Occipital lobe (tissue), 3 donors: Measurements from ENCODE around the gene ERFL. TPM values are rescaled to one million over a fixed set of nuclear protein-coding genes. Genes with fewer than 3 reads are reported as not detected.

ENCODE experiments used
- DNase-seq: peaks from one replicate; lab custom pipeline; 2025; lab: John Stamatoyannopoulos, UW
- small RNA-seq: library from RNA; depleted of rRNA; stranded (forward); fragments of <200 nt; gene quantifications from one replicate; pipeline ENCODE3, GENCODE V24; 2014
- total RNA-seq: library from RNA; depleted of rRNA; stranded (reverse); fragments of >200 nt; gene quantifications from one replicate; pipeline ENCODE4 v1.2.3, GENCODE V29; 2014

Gene ERFL
- total RNA-seq, 1 donor from 2014 or later = not detected

DNA sequence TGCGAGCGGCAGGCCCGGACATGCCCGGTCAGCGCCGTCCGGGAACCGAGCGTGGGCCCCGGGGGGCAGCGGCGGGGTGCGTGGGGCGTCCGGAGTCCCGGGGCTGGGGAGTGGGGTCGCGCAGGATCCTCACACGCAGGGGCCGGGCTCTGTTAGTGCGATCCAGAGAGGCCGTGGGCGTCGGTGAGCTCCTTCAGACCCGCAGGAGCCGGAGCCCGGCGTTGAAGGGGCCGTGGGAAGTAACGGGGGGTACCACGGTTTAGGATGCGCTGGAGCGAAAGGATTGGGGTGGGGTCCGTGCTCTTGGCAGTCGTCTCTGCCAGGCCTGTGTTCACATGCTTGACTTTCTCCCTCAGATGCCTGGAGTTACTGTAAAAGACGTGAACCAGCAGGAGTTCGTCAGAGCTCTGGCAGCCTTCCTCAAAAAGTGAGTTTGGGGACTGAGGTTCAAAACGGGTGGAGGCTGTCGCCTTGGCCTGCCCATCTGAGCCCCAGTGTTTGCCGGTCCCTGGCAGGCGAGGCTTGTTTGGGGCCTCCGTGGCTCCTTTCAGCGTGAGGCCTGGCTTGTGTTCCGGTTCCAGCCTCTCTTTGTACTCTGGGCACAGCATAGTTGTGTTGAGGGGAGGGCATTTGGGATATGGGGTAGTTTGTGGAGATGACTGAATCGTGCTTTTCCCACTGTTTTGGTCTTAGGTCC, 67.7 kb downstream of the ERFL start:
- DNase-seq = no peak

DNA sequence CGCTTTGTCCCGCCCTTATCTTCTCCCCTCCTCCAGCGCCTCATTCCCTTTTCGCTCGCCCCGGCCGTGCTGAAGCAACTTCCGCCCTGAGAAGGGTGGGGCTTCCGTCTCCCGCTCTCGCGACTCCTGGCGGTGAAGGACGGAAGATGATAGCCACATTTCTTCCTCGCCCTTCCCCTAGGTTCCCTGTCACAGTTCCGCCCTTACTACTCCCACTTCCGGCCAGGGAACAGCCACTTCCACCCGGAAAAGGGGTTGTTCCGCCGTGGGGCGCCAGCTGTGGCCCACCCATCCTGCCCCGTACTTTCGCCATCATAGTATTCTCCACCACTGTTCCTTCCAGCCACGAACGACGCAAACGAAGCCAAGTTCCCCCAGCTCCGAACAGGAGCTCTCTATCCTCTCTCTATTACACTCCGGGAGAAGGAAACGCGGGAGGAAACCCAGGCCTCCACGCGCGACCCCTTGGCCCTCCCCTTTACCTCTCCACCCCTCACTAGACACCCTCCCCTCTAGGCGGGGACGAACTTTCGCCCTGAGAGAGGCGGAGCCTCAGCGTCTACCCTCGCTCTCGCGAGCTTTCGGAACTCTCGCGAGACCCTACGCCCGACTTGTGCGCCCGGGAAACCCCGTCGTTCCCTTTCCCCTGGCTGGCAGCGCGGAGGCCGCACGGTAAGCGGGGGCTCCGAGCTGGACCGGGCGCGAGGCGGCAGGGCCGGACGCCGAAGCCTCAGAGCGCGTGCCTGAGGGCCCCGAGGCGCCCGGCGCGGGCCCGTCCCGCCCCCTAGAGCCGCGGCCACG, 68.4 kb downstream of the ERFL start, which contains the start of gene RPS19:
RPS19 (plus strand) TSS at position 638 of the 801 bp plus-strand sequence. CDS start 520 bp downstream, outside the sequence.
- peak; percentile 98 for DNase-seq

DNA sequence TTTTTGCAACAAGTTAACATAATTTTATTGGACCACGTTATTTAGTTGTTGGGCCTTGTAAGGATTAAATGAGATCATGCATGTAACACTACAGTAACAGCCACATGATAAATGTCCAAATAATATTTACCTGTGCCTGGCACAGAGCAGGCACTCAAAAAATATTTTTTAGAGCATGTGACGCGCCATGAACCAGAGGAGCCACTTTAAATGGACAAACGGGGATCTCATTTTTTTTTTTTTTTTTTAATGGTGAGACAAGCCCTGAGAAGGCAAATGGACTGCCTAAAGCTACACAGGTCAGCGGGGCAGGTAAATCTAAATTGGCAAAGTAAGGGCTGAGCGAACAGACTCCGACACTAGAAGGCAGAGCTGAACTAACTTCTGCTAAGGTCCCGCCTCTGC, 69.0 kb downstream of the ERFL start:
- DNase-seq = no peak

Small RNAs within 50 kb of the gene (small RNA-seq; reads per million reads assigned to genes)
- not detected for gene MIR6797

Other genes starting within 250 kb of the ERFL start
- gene CEACAM7, start 240.2 kb downstream of the ERFL start, total RNA-seq = not detected
- not detected for gene CEACAM5, start 219.8 kb downstream of the ERFL start, total RNA-seq
- not detected for gene CEACAM6, start 172.9 kb downstream of the ERFL start, total RNA-seq
- not detected for gene CEACAM3, start 131.9 kb downstream of the ERFL start, total RNA-seq
- not detected for gene LYPD4, start 83.8 kb downstream of the ERFL start, total RNA-seq
- gene DMRTC2, start 83.4 kb downstream of the ERFL start, total RNA-seq = not detected
- 405 TPM for gene RPS19, start 68.2 kb downstream of the ERFL start, total RNA-seq
- gene CD79A, start 51.2 kb downstream of the ERFL start, total RNA-seq = not detected
- 8.7 TPM for gene ARHGEF1, start 45.3 kb downstream of the ERFL start, total RNA-seq
- 69.3 TPM for gene RABAC1, start 30.9 kb upstream of the ERFL start, total RNA-seq
- 153 TPM for gene ATP1A3, start 65.8 kb upstream of the ERFL start, total RNA-seq
- gene GRIK5, start 141.8 kb upstream of the ERFL start, total RNA-seq = 20.0 TPM
- 11.1 TPM for gene ZNF574, start 147.7 kb upstream of the ERFL start, total RNA-seq
- 3.0 TPM for gene POU2F2, start 204.0 kb upstream of the ERFL start, total RNA-seq